HepG2 (cell line): Measurements from ENCODE around the gene CTNNAL1. TPM values are rescaled to one million over a fixed set of nuclear protein-coding genes. Genes with fewer than 3 reads are reported as not detected.

Experiments used
- ARID5B ChIP-seq: IDR thresholded peaks from 2 replicates; pipeline ENCODE4 v1.4.0; 2020; ENCODE audit warnings: mild to moderate bottlenecking, missing genetic modification reagents
- CREM ChIP-seq, 2 experiments: sonication (generic) in 1 of 2; formaldehyde crosslinking in 1 of 2; IDR thresholded peaks; 2 replicates each; pipeline versions ENCODE4 v1.4.0 to v1.6.1; 2016 to 2020; ENCODE audit warnings: antibody characterized with exemption in 1 of 2, mild to moderate bottlenecking in 1 of 2, missing genetic modification reagents in 1 of 2
- E2F5 ChIP-seq: sonication (generic); formaldehyde crosslinking; conservative IDR thresholded peaks from 2 replicates; pipeline ENCODE4 v1.4.0; 2020; ENCODE audit warnings: missing genetic modification reagents
- FOXA1 ChIP-seq, 2 experiments: fragments of 450-650 bp in 1 of 2; sonication (generic) in 1 of 2; formaldehyde crosslinking in 1 of 2; IDR thresholded peaks; 2 replicates each; pipeline versions ENCODE4 v1.4.0 to v1.6.1; 2016 to 2020; ENCODE audit warnings: missing genetic modification reagents in 1 of 2
- FOXA3 ChIP-seq: IDR thresholded peaks from 2 replicates; pipeline ENCODE4 v1.6.1; 2016; ENCODE audit warnings: missing genetic modification reagents, missing compliant biosample characterization
- HNF1A ChIP-seq, 2 experiments: sonication (generic) in 1 of 2; formaldehyde crosslinking in 1 of 2; IDR thresholded peaks; 2 replicates each; pipeline versions ENCODE4 v1.4.0 to v1.6.1; 2016 to 2020; ENCODE audit warnings: borderline replicate concordance in 1 of 2, low read depth in 1 of 2, mild to moderate bottlenecking in 1 of 2, missing genetic modification reagents in 1 of 2
- KLF16 ChIP-seq, 2 experiments: sonication (generic) in 1 of 2; formaldehyde crosslinking in 1 of 2; IDR thresholded peaks; 2 replicates each; pipeline versions ENCODE4 v1.6.1 to v1.8.0; 2016 to 2023; ENCODE audit warnings: missing genetic modification reagents in 2 of 2, missing compliant biosample characterization in 1 of 2
- RORA ChIP-seq: sonication (generic); formaldehyde crosslinking; IDR thresholded peaks from 2 replicates; pipeline ENCODE4 v1.5.0; 2020; ENCODE audit warnings: mild to moderate bottlenecking, missing genetic modification reagents, moderate library complexity
- SIX1 ChIP-seq: sonication (generic); formaldehyde crosslinking; IDR thresholded peaks from 2 replicates; pipeline ENCODE4 v1.4.0; 2020; ENCODE audit warnings: missing genetic modification reagents, borderline replicate concordance
- SIX4 ChIP-seq: sonication (generic); formaldehyde crosslinking; IDR thresholded peaks from 2 replicates; pipeline ENCODE4 v1.4.0; 2020; ENCODE audit warnings: missing genetic modification reagents
- SOX13 ChIP-seq, 3 experiments: fragments of 450-650 bp in 1 of 3; sonication (generic) in 1 of 3; formaldehyde crosslinking in 1 of 3; IDR thresholded peaks in 2 of 3; conservative IDR thresholded peaks in 1 of 3; 2 replicates each; pipeline versions ENCODE4 v1.5.0 to v1.6.1; 2016 to 2020; ENCODE audit warnings: antibody characterized with exemption in 1 of 3, mild to moderate bottlenecking in 1 of 3, missing compliant biosample characterization in 1 of 3, missing genetic modification reagents in 1 of 3, moderate library complexity in 1 of 3
- SOX6 ChIP-seq, 2 experiments: fragments of 450-650 bp in 1 of 2; sonication (generic) in 1 of 2; formaldehyde crosslinking in 1 of 2; IDR thresholded peaks; 2 replicates each; pipeline versions ENCODE4 v1.4.0 to v1.6.1; 2017 to 2020; ENCODE audit warnings: antibody characterized with exemption in 1 of 2, mild to moderate bottlenecking in 1 of 2, missing genetic modification reagents in 1 of 2
- TCF12 ChIP-seq, 2 experiments: fragments of 450-650 bp in 1 of 2; sonication (generic) in 1 of 2; formaldehyde crosslinking in 1 of 2; IDR thresholded peaks; 2 replicates each; pipeline versions ENCODE4 v1.6.1 to v1.8.0; 2017 to 2022; ENCODE audit warnings: antibody characterized with exemption in 1 of 2, mild to moderate bottlenecking in 1 of 2, missing genetic modification reagents in 1 of 2, moderate library complexity in 1 of 2
- ZFP82 ChIP-seq: sonication (generic); formaldehyde crosslinking; IDR thresholded peaks from 2 replicates; pipeline ENCODE4 v1.5.1; 2020; ENCODE audit warnings: mild to moderate bottlenecking, missing genetic modification reagents, borderline replicate concordance
- ZNF670 ChIP-seq: sonication (generic); formaldehyde crosslinking; IDR thresholded peaks from 2 replicates; pipeline ENCODE4 v1.8.0; 2022; ENCODE audit warnings: mild to moderate bottlenecking, missing genetic modification reagents, borderline replicate concordance
- polyA plus RNA-seq, 8 experiments: library from polyadenylated mRNA; depleted of rRNA in 3 of 8; stranded (reverse) in 7 of 8; unstranded in 1 of 8; fragments of >200 nt; fragmentation: Illumina TruSeq in 4 of 8; extraction: Trizol in 4 of 8; gene quantifications; 2 replicates each; pipeline versions ENCODE4 v1.2.1 to v1.2.3, GENCODE V29; 2011 to 2016; ENCODE audit warnings: low read depth in 4 of 8, missing spikeins in 1 of 8, mixed read lengths in 1 of 8; ENCODE audit not compliant: insufficient read depth in 1 of 8
- total RNA-seq, 5 experiments: library from RNA; depleted of rRNA; stranded (reverse); fragments of >200 nt; fragmentation: Illumina TruSeq; extraction: Trizol; gene quantifications; 2 replicates each; pipeline ENCODE4 v1.2.3, GENCODE V29; 2016; ENCODE audit warnings: low read depth in 1 of 5

CTNNAL1 gene
- total and polyA plus RNA-seq, 2 of the 13 experiments (the other 11 are each of a cell fraction or from before 2014, with no cell fraction given), result 32.0 to 162 TPM

- TF ChIP-seq FOXA1 (IDR thresholded peaks at IDR 0.05), result no peak
- peak; percentile 30; the same call in 1 of the 2 replicates for TF ChIP-seq FOXA1 (CRISPR knock-in tag; IDR thresholded peaks at IDR 0.05)
- TF ChIP-seq CREM (IDR thresholded peaks at IDR 0.05), result peak; percentile 23; the same call in 1 of the 2 replicates
- TF ChIP-seq CREM (CRISPR knock-in tag; IDR thresholded peaks at IDR 0.05), result no peak
- TF ChIP-seq HNF1A (IDR thresholded peaks at IDR 0.05; ENCODE audit: low read depth), result peak; percentile 56; the same call in 1 of the 2 replicates
- no peak for TF ChIP-seq HNF1A (CRISPR knock-in tag; IDR thresholded peaks at IDR 0.05; ENCODE audit: borderline replicate concordance)
- no peak for TF ChIP-seq TCF12 (IDR thresholded peaks at IDR 0.05)
- TF ChIP-seq TCF12 (CRISPR knock-in tag; IDR thresholded peaks at IDR 0.05), result no peak
- no peak for TF ChIP-seq E2F5
- TF ChIP-seq FOXA3 (CRISPR knock-in tag), result peak; percentile 42; the same call in 1 of the 2 replicates
- no peak for TF ChIP-seq SOX13 (IDR thresholded peaks at IDR 0.05)
- TF ChIP-seq SOX13 (CRISPR knock-in tag; conservative IDR thresholded peaks at IDR 0.05 in 1 of 2, IDR thresholded peaks at IDR 0.05 in 1 of 2), result peak in 1 of 2 experiments; percentile 38; a peak in 1 of 4 replicates
- TF ChIP-seq KLF16 (CRISPR knock-in tag; IDR thresholded peaks at IDR 0.05), result peak in 1 of 2 experiments; percentile 32; a peak in 1 of 4 replicates
- peak; percentile 74 for TF ChIP-seq SIX4 (CRISPR knock-in tag)
- TF ChIP-seq ZNF670 (CRISPR knock-in tag), result no peak
- no peak for TF ChIP-seq SOX6 (IDR thresholded peaks at IDR 0.05)
- peak; percentile 38; the same call in 1 of the 2 replicates for TF ChIP-seq SOX6 (CRISPR knock-in tag; IDR thresholded peaks at IDR 0.05)
- peak; percentile 82; the same call in 1 of the 2 replicates for TF ChIP-seq SIX1 (CRISPR knock-in tag)
- TF ChIP-seq RORA (CRISPR knock-in tag), result no peak
- TF ChIP-seq ARID5B (CRISPR knock-in tag), result peak; percentile 47; the same call in 1 of the 2 replicates
- no peak for TF ChIP-seq ZFP82 (CRISPR knock-in tag)
Observed at GRCh38 chr9:108897324-108898096, 115.8 kb downstream of the CTNNAL1 start (continued).
